Rectal smooth muscle tissue (tissue), 1 donor: Measurements from ENCODE around the gene PET100.

Experiments
- H3K27ac ChIP-seq: one replicate; pipeline ENCODE4 v1.7.0; 2013; ENCODE audit warnings: low read depth, low read length, inconsistent platforms
- H3K27me3 ChIP-seq: one replicate; pipeline ENCODE4 v1.7.0; 2013; ENCODE audit warnings: low read length; ENCODE audit not compliant: control insufficient read depth, insufficient read depth
- H3K36me3 ChIP-seq: one replicate; pipeline ENCODE4 v1.7.0; 2013; ENCODE audit warnings: low read length; ENCODE audit not compliant: control insufficient read depth, insufficient read depth
- H3K4me1 ChIP-seq: one replicate; pipeline ENCODE4 v1.7.0; 2013; ENCODE audit warnings: low read length; ENCODE audit not compliant: control insufficient read depth, insufficient read depth
- H3K4me3 ChIP-seq: one replicate; pipeline ENCODE4 v1.7.0; 2013; ENCODE audit warnings: low read length
- H3K9ac ChIP-seq: one replicate; pipeline ENCODE4 v1.7.0; 2013; ENCODE audit warnings: low read length

The PET100 gene

DNA sequence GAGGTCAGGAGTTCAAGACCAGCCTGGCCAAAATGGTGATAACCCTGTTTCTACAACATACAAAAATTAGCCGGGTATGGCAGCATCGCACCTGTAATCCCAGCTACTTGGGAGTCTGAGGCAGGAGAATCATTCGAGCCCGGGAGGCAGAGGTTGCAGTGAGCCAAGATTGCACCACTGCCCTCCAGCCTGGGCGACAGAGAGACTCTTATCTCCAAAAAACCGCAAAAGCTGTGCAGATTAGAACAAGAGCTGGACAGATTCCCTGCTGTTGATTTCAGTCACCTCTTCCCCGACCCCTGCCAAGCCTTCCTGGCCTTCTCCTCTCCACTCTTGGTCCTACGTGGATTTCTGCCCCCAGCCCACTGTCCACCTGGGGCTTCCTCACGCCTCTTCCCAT is 25.7 kb upstream of the PET100 start:
- Histone ChIP-seq H3K4me3 (no peak overlapping the region), H3K27ac (no peak overlapping the region), H3K36me3 (no peaks in the 10 kb centered on the region), H3K9ac (no peak overlapping the region), H3K4me1 (no peaks in the 10 kb centered on the region), H3K27me3 (no peaks in the 10 kb centered on the region)

- H3K27ac ChIP-seq = no peak overlapping the region
- no peaks in the 10 kb centered on the region for H3K4me1 ChIP-seq
- no peaks in the 10 kb centered on the region for H3K27me3 ChIP-seq
- no peak overlapping the region for H3K4me3 ChIP-seq
- H3K36me3 ChIP-seq = no peaks in the 10 kb centered on the region
- no peak overlapping the region for H3K9ac ChIP-seq
These were observed 23.9 kb upstream of the PET100 start for GRCh38 chr19:7605490-7606222.

DNA sequence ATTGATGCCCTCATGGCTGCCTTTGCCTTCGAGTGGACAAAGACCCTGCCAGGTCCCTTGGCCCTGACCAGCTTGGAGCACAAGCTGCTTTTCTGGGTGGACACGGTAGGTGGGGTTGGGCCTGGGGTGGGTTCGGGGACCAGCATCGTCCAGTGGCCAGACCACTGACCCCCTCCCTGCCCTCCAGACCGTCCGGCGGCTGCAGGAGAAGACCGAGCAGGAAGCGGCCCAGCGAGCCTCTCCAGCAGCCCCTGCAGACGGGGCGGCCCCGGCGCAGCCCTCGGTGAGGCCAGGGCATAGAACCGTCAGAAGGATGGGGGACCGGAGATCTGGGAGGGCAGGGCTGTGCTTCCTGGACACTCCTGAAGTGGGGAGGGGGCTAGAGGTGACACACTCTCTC is 23.3 kb upstream of the PET100 start:
- Histone ChIP-seq H3K36me3 (no peaks in the 10 kb centered on the region), H3K27me3 (no peaks in the 10 kb centered on the region), H3K4me3 (no peak overlapping the region)

GRCh38 chr19:7607212-7607873 is 22.2 kb upstream of the PET100 start:
- H3K4me3 ChIP-seq = no peak overlapping the region

More for the DNA sequence above, 23.3 kb upstream of the PET100 start:
- no peak overlapping the region for H3K9ac ChIP-seq
- no peak overlapping the region for H3K27ac ChIP-seq
- H3K4me1 ChIP-seq = no peaks in the 10 kb centered on the region

GRCh38 chr19:7607874-7608560 is 21.6 kb upstream of the PET100 start:
- no peaks in the 10 kb centered on the region for H3K36me3 ChIP-seq
- no peak overlapping the region for H3K9ac ChIP-seq

More at GRCh38 chr19:7607212-7607873, 22.2 kb upstream of the PET100 start:
- no peaks in the 10 kb centered on the region for H3K4me1 ChIP-seq
- H3K36me3 ChIP-seq = no peaks in the 10 kb centered on the region
- no peaks in the 10 kb centered on the region for H3K27me3 ChIP-seq
- H3K9ac ChIP-seq = no peak overlapping the region
- H3K27ac ChIP-seq = no peak overlapping the region

GRCh38 chr19:7610491-7611240 is 18.9 kb upstream of the PET100 start:
- Histone ChIP-seq H3K27ac (no peak overlapping the region), H3K4me3 (no peak overlapping the region), H3K27me3 (no peaks in the 10 kb centered on the region), H3K9ac (no peak overlapping the region), H3K4me1 (no peaks in the 10 kb centered on the region), H3K36me3 (no peaks in the 10 kb centered on the region)

More at GRCh38 chr19:7607874-7608560, 21.6 kb upstream of the PET100 start:
- Histone ChIP-seq H3K27ac (no peak overlapping the region), H3K4me3 (no peak overlapping the region), H3K27me3 (no peaks in the 10 kb centered on the region), H3K4me1 (no peaks in the 10 kb centered on the region)

- Histone ChIP-seq H3K27me3 (no peaks in the 10 kb centered on the region), H3K4me1 (no peaks in the 10 kb centered on the region), H3K36me3 (no peaks in the 10 kb centered on the region), H3K4me3 (no peak overlapping the region), H3K9ac (no peak overlapping the region), H3K27ac (no peak overlapping the region)
These were observed 17.9 kb upstream of the PET100 start for GRCh38 chr19:7611541-7612279.

GRCh38 chr19:7612282-7613274 is 17.0 kb upstream of the PET100 start:
- Histone ChIP-seq H3K9ac (no peak overlapping the region), H3K36me3 (no peaks in the 10 kb centered on the region), H3K4me3 (no peak overlapping the region), H3K27ac (no peak overlapping the region), H3K27me3 (no peaks in the 10 kb centered on the region), H3K4me1 (no peaks in the 10 kb centered on the region)

- Histone ChIP-seq H3K9ac (no peak overlapping the region), H3K27ac (no peak overlapping the region), H3K27me3 (no peaks in the 10 kb centered on the region), H3K4me1 (no peaks in the 10 kb centered on the region), H3K4me3 (no peak overlapping the region), H3K36me3 (peaks cover 2% of the 10 kb centered on the region)
These were observed 14.5 kb upstream of the PET100 start for GRCh38 chr19:7614859-7615741.

GRCh38 chr19:7617172-7617571 is 12.4 kb upstream of the PET100 start:
- Histone ChIP-seq H3K9ac (no peak overlapping the region), H3K27ac (no peak overlapping the region)

More at GRCh38 chr19:7617172-7617571, 12.4 kb upstream of the PET100 start:
- Histone ChIP-seq H3K4me3 (no peak overlapping the region), H3K36me3 (peaks cover 19% of the 10 kb centered on the region), H3K27me3 (no peaks in the 10 kb centered on the region), H3K4me1 (no peaks in the 10 kb centered on the region)
